Stromal cell of bone marrow (primary cell): Measurements from ENCODE around the gene CDKAL1.

Source experiments
- DNase-seq: peaks from one replicate; pipeline ENCODE4 v3.0.0-alpha.2; 2012; ENCODE audit warnings: low read depth

Gene CDKAL1

DNA sequence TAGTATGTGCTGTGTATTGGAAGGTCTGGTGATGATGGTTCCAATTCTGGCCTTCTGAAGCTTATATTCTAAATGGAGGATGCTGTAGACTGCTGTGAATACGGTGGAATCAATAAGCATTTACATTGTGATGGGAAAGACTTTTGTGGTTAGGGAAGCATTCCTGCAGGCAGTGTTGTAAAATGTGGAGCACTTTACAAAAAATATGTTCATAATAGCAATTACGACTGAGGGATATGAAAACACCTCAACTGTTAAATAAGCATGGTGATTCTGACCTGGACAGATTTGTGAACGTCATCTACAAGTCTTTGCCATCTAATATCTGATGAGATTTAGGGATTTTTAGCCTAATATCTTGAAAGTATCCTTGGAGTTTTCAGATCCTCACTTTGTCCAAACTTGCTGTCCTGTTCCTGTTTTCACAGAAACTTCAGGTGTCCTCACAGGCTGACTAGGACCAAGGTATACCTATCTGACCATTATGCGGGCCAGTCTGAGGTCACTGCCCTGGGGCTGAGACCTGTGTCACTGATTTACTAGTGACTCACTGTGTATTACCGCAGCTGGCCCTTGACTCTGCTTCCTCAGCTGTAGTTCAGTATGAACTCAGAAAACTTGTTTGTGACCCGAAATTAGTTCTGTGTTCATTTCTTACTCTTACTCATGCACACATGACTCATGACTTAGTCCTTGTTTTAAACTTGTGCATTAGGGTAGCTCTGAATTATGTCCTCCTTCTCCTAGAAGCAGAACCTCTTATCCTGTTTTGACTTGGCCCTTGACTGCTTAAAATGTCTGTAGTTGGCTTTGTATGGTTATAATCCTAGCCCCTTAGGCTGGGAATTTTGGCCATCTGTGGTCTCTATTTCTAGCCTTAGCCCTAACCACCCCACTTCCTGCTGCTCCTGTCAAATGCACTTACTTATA, 343.0 kb downstream of the CDKAL1 start:
- DNase-seq: peak; percentile 92

DNA sequence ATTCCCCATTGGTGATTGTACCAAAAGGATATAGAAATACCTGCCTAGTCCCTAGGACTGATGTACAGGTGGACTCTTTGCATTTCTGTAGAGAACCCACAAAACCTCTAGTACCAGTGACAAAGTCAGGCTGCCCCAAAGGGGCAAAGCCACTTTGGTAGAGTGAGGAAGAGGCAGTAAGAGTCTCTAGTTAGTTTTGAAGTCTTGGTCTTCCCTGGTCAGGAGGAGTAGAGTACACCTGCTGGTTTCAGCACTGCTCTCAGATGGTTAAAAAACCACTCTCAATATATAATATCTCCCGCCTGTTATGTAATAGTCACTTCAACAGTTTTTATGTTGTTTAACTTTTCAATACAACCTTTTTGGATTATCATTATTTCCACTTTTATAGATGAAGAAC, 344.9 kb downstream of the CDKAL1 start:
- no peak for DNase-seq

DNA sequence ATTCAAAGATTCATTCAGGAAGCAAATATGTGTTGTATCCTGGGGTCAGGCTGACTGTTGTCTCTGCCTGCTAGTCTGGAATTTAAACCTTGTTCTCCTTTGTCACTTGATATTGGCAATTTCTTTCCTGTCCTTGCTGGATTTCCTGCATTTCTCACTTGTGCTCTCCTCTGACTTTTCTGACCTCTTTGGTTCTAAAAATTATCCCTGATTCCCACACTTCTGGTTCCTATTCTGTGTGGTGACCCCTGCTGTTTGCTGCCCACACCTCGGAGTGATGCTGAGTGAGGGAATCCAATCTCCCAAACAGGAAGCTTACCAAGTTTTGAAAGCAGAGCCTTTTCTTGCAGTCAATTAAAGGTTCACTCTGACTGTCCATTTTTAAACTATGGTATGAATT, 345.3 kb downstream of the CDKAL1 start:
- DNase-seq: no peak

DNA sequence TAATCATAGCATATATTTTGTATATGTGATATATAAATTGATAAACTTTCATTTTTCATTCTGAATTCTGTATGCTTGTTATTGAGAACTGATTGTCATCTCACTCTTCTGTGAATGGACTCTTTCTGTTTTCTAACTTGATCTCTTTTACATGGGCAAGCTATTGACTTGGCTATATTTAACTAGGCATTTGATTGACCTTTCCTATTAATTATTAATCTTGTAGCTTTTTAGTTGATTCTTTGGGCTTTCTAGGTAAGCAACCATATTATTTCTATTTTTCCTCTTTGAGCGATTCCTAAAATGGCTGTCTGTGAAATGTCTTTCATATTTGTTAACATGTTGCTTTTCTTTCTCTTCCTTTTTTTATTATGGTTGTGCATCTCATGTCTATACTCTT, 347.1 kb downstream of the CDKAL1 start:
- DNase-seq: no peak

DNA sequence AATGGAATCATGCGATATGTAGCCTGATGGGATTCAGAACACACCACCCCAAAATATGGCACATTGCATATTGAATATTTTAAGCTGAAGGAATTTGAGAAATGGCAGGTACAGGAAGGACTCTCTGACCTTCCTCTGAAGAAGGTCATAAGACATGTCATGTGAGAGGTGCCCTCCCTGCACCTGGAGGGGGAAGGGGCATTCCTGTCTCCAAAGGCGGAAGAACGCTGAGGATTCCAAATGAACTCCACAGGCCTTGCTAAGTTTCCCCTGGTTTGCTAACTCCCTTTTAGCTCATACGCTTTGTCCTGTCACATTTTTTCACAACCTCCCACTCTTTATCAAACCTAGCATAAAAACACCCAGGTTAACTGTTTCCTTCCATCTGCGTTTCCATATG, 347.8 kb downstream of the CDKAL1 start:
- DNase-seq: no peak

DNA sequence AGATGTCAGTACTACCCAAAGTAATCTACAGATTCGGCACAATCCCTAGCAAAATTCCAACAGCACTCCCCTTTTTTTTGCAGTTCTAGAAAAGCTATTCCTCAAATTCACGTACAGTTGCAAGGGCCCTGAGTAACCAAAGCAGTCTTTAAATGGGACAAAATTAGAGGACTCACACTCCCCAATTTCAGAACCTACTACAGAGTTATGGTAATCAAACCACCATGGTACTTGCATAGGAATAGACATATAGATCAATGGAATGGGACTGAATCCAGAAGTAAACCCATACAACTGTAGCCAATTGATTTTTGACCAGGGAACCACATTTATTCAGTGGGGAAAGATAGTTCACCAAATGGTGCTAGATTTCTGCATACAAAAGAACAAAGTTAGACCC, 350.8 kb downstream of the CDKAL1 start:
- DNase-seq: no peak

DNA sequence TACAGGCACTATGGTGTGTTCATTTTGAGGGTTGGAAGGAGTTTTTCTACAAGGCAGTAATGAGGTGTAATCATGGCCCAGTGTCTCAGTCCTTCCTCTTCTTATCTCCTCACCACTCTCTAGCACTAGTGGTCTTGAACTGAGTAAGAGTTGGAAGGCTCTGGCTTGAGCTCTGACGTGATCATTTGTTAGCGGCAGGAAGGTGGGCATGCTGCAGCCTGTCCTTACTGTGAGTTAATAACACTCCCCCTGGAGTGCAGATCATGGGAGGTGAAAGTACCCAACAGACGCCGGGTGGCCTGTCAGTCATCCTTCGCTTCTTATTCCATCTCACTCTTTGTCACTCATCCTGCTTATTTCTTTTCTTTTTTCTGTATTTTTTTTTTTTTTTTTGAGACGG, 356.9 kb downstream of the CDKAL1 start:
- no peak for DNase-seq

DNA sequence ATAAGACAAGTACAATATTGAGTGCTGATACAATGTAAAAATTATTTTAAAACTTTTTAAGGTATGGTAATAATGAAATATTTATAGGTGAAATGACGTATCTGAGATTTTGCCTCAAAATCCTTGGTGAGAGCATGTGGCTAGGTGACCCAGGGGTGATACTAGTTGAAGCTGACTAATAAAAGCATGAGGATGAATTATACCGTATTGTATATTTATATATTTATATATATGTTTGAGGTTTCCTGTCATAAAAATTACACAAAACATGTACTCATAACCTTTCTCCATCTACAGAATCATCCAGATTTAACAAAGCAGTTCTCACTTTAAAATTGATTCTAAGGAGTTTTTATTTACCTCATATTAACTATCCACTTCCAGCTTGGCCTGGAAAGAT, 358.1 kb downstream of the CDKAL1 start:
- no peak for DNase-seq

DNA sequence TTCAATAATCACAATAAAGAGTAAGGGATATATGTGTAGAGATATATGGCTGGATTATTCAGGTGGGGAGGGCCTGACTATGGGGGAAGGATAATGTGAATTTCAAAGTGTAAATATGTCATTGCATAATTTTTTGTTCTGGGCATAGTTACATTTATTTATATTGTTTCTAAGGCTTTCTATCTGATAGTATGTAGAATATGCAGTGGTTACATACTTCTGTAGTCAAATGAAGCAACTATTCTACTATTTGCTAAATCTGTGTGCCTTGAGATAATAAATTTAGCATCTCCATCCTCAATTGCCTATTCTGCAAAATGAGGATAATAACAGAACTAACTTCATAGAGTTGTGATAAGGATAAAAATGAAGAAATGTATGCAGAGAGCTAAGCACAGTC, 359.2 kb downstream of the CDKAL1 start:
- DNase-seq: no peak

DNA sequence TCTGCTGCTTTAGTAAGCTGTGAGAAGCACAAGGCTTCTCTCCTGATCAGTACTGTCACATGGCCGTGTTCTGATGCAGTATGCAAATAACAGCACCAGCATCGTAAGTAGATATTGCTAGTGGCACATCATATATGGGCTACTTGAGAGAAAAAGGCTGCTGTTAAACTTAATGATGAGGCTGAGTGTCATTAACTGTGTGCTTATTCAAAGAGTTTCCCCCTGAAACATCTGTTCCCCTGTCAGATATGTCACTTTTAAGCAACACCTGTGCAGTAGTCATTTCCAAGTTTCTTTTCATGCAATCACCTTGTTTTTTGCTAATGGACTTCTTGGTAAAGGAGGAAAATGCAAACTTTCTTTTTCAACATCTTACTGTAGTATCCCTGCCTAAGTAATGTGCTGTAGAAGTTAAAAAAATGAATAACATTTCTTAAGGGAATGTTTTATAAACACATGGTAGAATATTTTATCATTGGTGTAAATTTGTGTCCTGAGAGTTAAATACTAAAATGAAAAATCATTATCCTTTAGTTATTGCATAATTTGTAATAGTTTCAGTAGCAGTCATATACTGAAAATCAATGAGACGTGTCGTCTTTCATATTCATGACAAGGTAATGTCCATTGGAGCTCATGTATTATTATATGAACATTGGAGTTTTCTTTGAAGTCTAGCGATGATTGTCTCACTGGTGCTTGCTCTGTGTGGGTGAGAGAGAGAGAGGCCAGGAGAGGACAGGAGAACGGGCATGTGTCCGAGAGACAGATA, 366.3 kb downstream of the CDKAL1 start:
- DNase-seq: no peak

DNA sequence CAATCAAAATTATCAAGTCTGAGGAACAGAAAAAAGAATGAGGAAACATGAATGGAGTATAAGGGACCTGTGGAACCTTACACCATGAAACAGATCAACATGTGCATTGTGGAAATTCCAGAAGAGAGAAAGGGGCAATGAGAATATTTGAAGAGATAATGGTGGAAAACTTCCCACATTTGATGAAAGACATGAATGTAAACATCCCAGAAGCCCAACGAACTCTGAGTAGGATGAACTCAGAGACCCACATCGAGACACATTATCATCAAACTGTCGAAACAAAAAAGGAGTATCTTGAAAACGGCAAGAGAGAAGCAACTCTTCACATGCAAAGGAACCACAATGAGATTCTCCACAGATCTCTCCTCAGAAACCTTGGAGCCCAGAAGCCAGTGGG, 371.1 kb downstream of the CDKAL1 start:
- DNase-seq: no peak

DNA sequence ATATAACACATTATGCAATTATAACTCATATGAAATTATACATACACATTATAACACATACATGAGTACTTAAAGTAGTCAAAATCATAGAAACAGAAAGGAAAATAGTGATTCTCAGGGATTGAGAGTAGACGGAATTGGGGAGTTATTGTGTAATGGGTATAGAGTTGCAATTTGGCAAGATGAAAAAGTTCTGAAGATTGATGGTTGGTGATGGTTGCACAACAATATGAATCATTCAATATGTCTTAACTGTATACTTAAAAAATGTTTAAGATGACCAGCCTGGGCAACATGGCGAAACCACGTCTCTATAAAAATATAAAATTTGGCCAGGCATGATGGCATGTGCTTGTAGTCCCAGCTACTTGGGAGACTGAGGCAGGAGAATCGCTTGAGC, 372.7 kb downstream of the CDKAL1 start:
- peak; percentile 90 for DNase-seq

DNA sequence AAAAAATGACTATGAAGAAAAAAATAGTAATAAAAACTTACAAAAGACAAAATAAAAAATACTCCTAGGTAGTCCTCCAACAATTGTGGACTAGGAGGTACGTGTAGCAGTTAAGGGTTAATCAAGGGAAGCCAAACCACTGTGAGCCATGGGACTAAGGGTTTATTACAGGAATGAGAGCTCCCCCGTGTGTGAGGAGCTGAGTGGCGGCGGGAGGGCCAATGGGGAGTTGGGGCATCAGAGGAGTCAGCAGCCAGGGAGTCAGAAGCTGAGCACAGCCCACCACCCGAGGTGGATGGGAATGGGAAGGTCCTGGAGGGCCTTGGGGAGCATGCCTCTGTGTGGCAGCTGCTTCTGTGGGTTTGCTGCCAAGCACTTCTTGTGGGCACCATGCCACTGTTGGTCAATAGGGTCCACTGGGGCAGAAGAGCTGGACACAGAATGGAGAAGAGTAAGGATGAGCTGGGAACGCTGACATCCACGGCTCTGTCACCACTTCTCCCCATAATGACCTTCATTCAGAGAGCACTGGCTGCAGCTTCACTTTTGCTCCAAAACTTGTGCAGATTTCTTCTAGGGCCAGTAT, 373.3 kb downstream of the CDKAL1 start:
- peak; percentile 6 for DNase-seq

DNA sequence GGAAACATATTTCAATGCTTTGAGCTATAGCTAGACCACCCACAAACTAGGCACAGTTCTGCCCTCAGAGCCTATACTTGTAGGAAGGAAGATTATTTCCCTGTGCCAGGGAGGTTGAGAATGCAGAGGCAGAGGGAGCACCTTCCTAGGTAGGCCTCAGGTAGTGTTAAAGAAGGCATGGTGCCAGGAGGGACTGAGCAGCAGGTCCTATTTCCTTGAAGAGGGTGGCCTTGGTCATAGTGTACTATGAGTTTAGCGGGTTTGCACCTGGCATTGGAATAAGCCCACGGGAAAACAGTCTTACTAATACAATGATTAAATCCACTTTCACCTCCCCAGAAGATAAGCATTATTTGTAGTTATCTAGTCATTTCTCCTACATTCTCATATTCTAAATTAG, 375.4 kb downstream of the CDKAL1 start:
- no peak for DNase-seq

DNA sequence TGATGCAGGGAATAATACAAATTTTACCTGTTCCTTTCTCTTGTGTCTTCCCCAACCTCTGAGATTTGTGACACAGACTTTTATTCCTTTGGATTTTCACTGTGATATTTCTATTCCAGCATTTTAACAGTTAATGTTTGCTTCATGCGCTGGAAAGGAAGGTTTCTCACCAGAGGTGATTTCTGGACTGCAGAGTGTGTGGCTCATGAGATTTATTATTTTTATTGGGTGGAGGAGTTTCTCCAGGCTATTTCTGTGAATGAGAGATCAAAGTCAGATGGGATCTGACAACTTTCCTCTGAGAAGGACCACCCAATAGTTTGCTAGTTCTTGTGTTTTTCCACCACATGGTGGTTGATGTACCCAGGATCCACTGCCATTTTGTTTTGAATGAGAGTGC, 377.5 kb downstream of the CDKAL1 start:
- no peak for DNase-seq

DNA sequence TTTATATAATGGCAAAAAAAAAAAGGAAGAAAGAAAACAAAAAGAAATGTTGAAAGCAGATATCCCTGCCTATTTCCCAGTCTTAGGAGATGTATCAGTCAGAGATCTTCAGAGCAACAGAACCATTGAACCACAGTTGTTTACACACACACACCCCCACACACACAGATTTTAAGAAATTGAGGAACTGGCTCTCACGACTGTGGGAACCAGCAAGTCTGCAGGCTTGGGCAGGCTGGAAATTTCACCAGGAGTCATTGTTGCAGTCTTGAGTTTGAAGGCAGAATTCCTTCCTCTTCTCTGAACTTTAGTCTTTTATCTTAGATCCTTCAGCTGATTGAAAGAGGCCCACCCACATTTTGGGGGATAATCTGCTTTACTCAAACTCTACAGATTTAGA, 380.9 kb downstream of the CDKAL1 start:
- no peak for DNase-seq

DNA sequence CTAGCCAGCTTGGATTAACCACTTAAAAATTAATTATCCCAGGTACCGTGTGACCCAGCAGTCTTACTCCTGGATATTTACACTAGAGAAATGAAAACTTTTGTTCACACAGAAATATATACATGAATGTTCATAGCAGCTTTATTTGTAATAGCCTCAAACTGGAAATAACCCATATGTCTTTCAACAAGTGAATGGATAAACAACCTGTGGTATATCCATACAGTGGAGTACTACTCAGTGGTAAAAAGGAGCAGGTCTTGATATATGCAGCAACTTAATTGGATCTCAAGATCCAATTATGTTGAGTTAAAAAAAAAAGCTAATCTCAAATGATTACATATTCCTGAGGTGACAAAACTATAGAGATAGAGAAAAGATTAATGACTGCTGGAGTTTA, 381.4 kb downstream of the CDKAL1 start:
- no peak for DNase-seq

DNA sequence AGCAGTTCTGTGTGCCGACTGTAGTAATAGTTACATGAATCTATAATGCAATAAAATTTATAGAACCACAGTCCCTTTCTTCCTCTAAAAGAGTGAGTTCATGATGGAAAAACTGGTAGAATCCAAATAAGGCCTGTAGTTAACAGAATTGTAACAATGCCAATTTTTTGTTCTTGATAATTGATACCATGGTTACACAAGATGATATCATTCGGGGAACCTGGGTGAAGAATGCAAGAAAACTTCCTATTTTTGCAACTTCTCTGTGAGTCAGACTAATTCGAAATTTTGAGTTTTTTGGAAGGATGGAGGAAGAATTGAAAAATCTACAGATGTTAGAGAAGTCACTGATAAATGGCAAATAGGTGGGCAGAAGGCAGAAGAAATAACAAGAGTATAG, 381.8 kb downstream of the CDKAL1 start:
- DNase-seq: peak; percentile 41

DNA sequence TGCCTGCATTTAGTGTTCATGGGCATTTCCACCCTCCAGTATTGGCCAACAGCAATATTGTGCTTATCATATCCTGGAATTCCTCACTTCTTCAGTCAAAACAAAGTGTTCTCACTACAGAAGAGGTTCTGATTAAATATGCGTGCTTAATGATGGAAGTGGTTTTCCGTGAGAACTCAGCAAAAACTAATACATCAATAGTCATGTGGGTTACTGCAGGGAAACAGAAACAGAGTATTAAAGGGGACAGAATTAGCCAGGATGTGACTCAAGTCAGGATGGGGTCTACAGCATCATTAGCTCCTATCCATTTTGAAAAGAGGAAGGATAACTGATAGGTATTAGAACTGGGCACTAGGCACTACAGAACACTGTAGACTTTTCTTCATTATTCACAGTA, 384.6 kb downstream of the CDKAL1 start:
- no peak for DNase-seq

DNA sequence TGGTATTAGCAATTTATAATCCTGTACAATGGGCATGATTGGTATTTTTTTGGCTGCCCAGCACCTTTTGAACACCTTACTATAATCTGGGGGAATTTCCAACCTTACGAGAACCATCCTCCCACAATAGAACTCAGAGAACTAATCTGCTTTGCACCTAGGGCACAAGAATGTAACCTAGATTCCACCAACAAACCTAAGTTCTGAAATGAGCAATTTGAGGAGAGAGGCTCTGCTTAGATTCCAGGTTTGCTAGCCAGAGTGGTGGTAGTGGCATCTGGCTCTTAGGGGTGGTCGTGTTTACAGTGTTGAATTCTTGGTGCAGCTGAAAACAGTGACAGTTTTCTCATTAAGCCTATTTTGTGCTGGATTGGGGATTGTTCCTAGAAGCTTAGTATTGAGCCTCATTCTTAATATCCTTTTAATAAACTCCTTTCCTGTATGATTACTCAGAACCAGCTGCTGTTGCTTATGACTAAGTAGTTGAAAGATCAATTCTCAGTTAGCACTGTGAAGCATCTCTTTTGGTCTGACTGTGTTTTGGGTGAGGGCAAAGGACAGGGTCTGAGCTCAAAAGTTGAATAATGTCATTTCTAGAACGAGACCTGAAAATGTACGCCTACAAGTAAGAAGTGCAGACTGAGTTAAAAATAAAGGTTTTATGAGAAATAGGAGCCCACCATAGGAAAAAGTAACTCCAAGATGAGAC, 385.6 kb downstream of the CDKAL1 start:
- peak; percentile 28 for DNase-seq

DNA sequence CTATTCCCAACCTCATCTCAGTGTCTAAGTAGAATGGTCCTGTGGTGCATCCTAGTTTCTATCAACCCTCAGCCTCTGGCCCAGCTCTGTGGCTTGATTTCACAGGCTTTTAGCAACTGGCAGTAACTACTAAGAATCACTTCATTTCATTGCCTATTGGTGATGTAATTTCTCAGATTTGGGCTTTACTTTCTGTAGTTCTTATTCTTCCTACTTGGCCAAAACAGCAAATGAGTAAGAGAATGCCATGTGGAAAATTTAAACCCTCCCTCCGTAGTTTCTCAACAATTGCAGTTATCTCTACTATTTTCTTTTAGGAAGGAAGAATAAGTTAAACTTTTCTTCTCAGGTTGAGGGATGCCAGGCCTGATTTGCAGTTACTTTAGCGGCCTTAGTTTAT, 387.3 kb downstream of the CDKAL1 start:
- DNase-seq: peak; percentile 70

DNA sequence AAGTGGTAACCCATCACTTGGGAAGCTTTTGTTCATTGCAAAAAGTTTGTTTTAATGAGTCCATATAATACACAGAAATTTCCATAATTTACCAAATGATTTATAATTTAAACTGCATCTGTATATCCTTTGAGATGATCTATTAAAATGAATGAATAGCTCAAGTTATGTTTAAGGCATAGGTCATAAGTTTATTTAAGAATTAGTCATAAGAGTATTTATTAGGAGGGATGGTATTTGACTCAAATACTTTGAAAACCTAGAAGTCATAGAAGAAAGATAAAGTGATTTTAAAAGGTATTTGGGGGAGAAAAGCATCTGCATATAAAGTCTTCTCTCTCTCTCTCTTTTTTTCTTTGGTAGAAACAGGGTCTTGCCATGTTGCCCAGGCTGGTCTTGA, 388.5 kb downstream of the CDKAL1 start:
- DNase-seq: no peak
